HT-29 (cell line): ENCODE results near the gene TNPO3. TPM values are rescaled to one million over a fixed set of nuclear protein-coding genes. Genes with fewer than 3 reads are reported as not detected.
A peak's percentile ranks its signal among the peaks of the same experiment; 100 is the strongest.

Source experiments
- DNase-seq: peaks from one replicate; pipeline ENCODE4 v3.0.0-alpha.2; 2015; ENCODE audit warnings: low spot score
- total RNA-seq: library from RNA; depleted of rRNA; stranded (reverse); fragments of >200 nt; shearing (Covaris generic); gene quantifications from 2 replicates; pipeline ENCODE4 v1.2.3, GENCODE V29; 2014; rRNA removed

Gene TNPO3
- 66.8 and 73.7 TPM in 2 replicates for total RNA-seq

GRCh38 chr7:129054438-129055293, at the start of gene TNPO3:
Gene TNPO3, minus strand, starts transcription at chr7:129055111. Its CDS starts 341 bp downstream, at chr7:129054770.
- peak; percentile 98 for DNase-seq

- no peak for DNase-seq
Measured at GRCh38 chr7:129103561-129104324, 48.8 kb upstream of the TNPO3 start.

GRCh38 chr7:129101746-129102145, 46.8 kb upstream of the TNPO3 start:
- DNase-seq: no peak

GRCh38 chr7:129100827-129101166, 45.9 kb upstream of the TNPO3 start:
- DNase-seq: no peak

- peak; percentile 51 for DNase-seq
Measured at GRCh38 chr7:129098409-129099084, 43.6 kb upstream of the TNPO3 start.

GRCh38 chr7:129095258-129095657, 40.3 kb upstream of the TNPO3 start:
- DNase-seq: no peak

GRCh38 chr7:129094501-129094900, 39.6 kb upstream of the TNPO3 start:
- DNase-seq: no peak

- no peak for DNase-seq
Measured at GRCh38 chr7:129093867-129094456, 39.1 kb upstream of the TNPO3 start.

GRCh38 chr7:129091484-129092002, 36.6 kb upstream of the TNPO3 start:
- peak; percentile 96 for DNase-seq

- no peak for DNase-seq
Measured at GRCh38 chr7:129090300-129090907, 35.5 kb upstream of the TNPO3 start.

GRCh38 chr7:129089521-129090212, 34.8 kb upstream of the TNPO3 start:
- no peak for DNase-seq

- DNase-seq: no peak
Measured at GRCh38 chr7:129084801-129085551, 30.1 kb upstream of the TNPO3 start.

GRCh38 chr7:129083525-129083924, 28.6 kb upstream of the TNPO3 start:
- DNase-seq: no peak

GRCh38 chr7:129078455-129078854, 23.5 kb upstream of the TNPO3 start:
- DNase-seq: no peak

GRCh38 chr7:129076886-129077285, 22.0 kb upstream of the TNPO3 start:
- no peak for DNase-seq

- no peak for DNase-seq
Measured at GRCh38 chr7:129074994-129075393, 20.1 kb upstream of the TNPO3 start.

- no peak for DNase-seq
Measured at GRCh38 chr7:129074361-129074871, 19.5 kb upstream of the TNPO3 start.

- DNase-seq: no peak
Measured at GRCh38 chr7:129073738-129074137, 18.8 kb upstream of the TNPO3 start.

GRCh38 chr7:129073204-129073603, 18.3 kb upstream of the TNPO3 start:
- DNase-seq: no peak
